ENCODE measurements around the gene PSMB3.

PSMB3 gene

DNA sequence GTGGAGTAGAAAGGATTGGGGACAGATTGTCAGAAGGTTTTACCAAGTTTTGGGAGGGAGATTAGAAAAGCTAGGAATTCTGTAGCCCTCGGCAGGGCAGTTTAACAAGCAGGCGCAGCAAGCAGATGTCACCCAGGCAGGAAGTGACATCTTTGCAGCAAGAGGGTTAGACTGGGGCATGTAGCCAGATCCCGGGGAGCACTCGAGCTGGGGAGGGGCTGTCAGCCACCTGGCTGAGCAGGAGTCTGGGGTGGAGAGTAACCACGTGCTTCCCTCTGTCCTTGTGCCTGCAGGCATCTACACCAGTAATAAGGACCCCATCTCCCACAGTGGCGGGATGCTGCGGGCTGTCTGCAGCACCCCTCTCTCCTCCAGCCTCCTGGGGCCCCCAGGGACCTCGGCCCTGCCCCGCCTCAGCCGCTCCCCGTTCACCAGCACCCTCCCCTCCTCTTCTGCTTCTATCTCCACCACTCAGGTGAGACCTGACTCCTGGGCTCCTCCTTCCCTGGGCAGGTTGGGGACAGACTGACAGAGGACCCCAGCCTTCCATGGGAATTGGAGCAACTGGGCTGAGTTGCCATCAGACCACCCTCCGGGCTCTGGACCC is 35.3 kb upstream of the PSMB3 start:
- TF ChIP-seq, protein P1, sequence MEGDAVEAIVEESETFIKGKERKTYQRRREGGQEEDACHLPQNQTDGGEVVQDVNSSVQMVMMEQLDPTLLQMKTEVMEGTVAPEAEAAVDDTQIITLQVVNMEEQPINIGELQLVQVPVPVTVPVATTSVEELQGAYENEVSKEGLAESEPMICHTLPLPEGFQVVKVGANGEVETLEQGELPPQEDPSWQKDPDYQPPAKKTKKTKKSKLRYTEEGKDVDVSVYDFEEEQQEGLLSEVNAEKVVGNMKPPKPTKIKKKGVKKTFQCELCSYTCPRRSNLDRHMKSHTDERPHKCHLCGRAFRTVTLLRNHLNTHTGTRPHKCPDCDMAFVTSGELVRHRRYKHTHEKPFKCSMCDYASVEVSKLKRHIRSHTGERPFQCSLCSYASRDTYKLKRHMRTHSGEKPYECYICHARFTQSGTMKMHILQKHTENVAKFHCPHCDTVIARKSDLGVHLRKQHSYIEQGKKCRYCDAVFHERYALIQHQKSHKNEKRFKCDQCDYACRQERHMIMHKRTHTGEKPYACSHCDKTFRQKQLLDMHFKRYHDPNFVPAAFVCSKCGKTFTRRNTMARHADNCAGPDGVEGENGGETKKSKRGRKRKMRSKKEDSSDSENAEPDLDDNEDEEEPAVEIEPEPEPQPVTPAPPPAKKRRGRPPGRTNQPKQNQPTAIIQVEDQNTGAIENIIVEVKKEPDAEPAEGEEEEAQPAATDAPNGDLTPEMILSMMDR (IDR thresholded peaks at IDR 0.05; ENCODE audit: borderline replicate concordance, insufficient read depth, low read depth, low read length): no peak
- no peak overlapping the region for H3K4me3 ChIP-seq (ENCODE audit: low read depth, low read length)

DNA sequence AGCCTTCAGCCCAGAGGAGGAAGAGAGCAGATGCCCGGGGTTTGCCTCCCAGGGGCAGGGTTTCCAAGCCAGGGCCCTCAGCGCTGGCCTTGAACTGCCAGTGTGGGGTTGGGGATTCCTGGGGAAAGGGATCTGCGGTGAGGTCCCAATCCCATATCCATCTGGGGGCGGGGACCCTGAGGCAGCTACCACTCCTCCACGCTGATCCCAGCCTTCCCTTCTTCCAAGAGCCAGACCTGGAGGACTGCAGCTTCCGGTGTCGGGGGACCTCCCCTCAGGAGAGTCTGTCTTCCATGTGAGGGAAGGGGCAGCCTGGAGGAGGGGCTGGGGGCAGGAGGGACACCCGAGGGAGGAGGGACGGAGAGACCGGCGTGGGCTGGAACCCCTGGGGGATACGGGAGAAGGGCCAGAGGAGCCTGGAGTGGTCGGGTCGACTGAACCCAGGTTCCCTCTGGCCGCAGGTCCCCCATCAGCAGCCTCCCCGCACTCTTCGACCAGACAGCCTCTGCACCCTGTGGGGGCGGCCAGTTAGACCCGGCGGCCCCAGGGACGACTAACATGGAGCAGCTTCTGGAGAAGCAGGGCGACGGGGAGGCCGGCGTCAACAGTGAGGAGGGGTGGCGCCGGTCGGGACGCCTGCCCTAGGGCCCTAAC is 33.1 kb upstream of the PSMB3 start:
- TF ChIP-seq, protein P1 (IDR thresholded peaks at IDR 0.05; ENCODE audit: borderline replicate concordance, insufficient read depth, low read depth, low read length): no peak
- no peak overlapping the region for H3K4me3 ChIP-seq (ENCODE audit: low read depth, low read length)

DNA sequence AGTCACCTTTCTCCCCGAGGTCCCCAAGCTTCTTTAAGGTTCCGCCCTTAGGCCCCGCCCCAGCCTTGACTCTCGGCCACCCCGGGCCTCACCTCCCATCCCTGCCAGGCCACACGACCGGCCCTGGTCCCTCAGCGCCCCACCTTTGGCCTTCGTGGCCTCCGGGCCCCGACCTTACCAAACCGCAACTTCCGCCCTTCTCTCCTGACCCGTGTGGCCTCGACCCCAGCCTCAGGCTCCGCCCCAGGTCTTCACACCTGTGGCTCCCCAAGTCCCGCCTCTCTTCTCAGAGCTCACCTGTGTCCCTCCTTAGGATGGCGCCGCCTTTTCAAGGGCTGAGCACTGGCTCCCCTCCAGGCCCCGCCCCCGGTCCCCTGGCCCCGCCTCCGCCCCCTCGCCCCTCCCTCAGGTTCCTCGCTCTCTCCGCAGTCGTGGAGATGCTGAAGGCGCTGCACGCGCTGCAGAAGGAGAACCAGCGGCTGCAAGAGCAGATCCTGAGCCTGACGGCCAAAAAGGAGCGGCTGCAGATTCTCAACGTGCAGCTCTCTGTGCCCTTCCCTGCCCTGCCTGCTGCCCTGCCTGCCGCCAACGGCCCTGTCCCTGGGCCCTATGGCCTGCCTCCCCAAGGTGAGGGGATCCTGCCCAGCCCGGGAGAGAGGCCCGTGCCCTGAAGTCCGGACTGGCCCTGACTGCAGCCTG is 32.4 kb upstream of the PSMB3 start:
- TF ChIP-seq, protein P1 (IDR thresholded peaks at IDR 0.05; ENCODE audit: borderline replicate concordance, insufficient read depth, low read depth, low read length): no peak
- no peak overlapping the region for H3K4me3 ChIP-seq (ENCODE audit: low read depth, low read length)

DNA sequence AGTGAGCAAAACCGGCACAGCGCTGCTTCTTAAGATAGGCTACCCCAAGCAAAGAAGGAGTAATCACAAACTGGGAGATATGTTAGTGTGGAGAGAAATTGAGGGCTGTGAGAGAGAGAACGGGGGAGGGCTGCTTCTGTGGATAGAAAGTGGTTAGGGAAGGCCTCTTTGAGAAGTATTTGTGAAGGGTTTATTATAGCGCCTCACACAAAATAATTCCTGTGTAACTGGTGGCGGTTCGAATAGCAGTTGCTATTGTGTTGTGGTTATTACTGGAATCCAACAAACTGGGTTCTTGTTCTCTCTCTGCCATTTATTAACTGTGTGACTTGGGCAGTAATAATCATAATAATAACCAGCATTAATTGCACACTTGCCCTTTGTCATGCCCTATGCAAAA is 31.6 kb upstream of the PSMB3 start:
- no peak overlapping the region for H3K4me3 ChIP-seq (ENCODE audit: low read depth, low read length)
- TF ChIP-seq, protein P1 (IDR thresholded peaks at IDR 0.05; ENCODE audit: borderline replicate concordance, insufficient read depth, low read depth, low read length): no peak

DNA sequence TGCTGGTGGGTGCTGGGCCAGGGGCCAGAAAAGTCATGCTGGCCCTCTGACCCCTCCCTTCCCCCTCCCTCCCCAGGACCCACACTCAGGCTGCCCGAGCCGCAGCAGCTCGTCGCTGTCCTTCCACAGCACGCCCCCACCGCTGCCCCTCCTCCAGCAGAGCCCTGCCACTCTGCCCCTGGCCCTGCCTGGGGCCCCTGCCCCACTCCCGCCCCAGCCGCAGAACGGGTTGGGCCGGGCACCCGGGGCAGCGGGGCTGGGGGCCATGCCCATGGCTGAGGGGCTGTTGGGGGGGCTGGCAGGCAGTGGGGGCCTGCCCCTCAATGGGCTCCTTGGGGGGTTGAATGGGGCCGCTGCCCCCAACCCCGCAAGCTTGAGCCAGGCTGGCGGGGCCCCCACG is 30.7 kb upstream of the PSMB3 start:
- H3K4me3 ChIP-seq (ENCODE audit: low read depth, low read length): no peak overlapping the region
- TF ChIP-seq, protein P1 (IDR thresholded peaks at IDR 0.05; ENCODE audit: borderline replicate concordance, insufficient read depth, low read depth, low read length): no peak

DNA sequence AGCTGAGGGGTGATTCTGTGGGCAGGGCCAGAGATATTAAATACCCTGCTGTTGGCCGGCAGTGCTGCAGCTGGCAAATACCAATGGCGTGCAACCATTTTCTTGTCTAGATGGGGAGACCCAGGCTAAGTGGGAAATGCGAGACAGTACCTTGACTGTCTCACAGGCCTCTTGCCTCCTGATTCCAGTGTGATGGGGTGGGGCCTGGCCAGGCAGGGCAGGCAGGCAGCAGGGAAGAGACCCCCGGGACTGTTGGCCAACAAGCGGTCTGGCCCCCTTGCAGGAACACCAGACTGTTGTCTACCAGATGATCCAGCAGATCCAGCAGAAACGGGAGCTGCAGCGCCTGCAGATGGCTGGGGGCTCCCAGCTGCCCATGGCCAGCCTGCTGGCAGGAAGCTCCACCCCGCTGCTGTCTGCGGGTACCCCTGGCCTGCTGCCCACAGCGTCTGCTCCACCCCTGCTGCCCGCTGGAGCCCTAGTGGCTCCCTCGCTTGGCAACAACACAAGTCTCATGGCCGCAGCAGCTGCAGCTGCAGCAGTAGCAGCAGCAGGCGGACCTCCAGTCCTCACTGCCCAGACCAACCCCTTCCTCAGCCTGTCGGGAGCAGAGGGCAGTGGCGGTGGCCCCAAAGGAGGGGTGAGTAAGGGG is 28.1 kb upstream of the PSMB3 start:
- no peak overlapping the region for H3K4me3 ChIP-seq (ENCODE audit: low read depth, low read length)
- TF ChIP-seq, protein P1 (IDR thresholded peaks at IDR 0.05; ENCODE audit: borderline replicate concordance, insufficient read depth, low read depth, low read length): no peak

Measured in GM12875 (cell line).